Neuronal stem cell (in vitro differentiated cells): Measurements from ENCODE around the gene FAM168B.
A peak's percentile ranks its signal among the peaks of the same experiment; 100 is the strongest.
"Not testable (repeated sequence)": the region's sequence is repeated elsewhere in the genome, so short reads cannot be mapped to it uniquely, and the experiment has no call there.

Source experiments
- DNase-seq: peaks from one replicate; pipeline ENCODE4 v3.0.0-alpha.2; 2013; ENCODE audit warnings: low spot score
- H2AFZ ChIP-seq: one replicate; pipeline ENCODE4 v1.6.1; 2013; ENCODE audit warnings: mild to moderate bottlenecking, low read length, inconsistent platforms
- H2AK5ac ChIP-seq: 2 replicates; pipeline ENCODE4 v1.6.1; 2013; ENCODE audit warnings: low read depth, mild to moderate bottlenecking, inconsistent platforms, low read length, moderate library complexity, mixed read lengths
- H2BK120ac ChIP-seq: 2 replicates; pipeline ENCODE4 v1.6.1; 2013; ENCODE audit warnings: low read depth, mild to moderate bottlenecking, inconsistent platforms, low read length, moderate library complexity, mixed read lengths
- H2BK12ac ChIP-seq: one replicate; pipeline ENCODE4 v1.6.1; 2013; ENCODE audit warnings: low read length, inconsistent platforms
- H2BK15ac ChIP-seq: 2 replicates; pipeline ENCODE4 v1.6.1; 2013; ENCODE audit warnings: mild to moderate bottlenecking, low read length, inconsistent platforms, mixed read lengths
- H2BK5ac ChIP-seq: one replicate; pipeline ENCODE4 v1.6.1; 2013; ENCODE audit warnings: inconsistent platforms, mild to moderate bottlenecking, low read length, moderate library complexity
- H3K14ac ChIP-seq: one replicate; pipeline ENCODE4 v1.6.1; 2013; ENCODE audit warnings: low read length, inconsistent platforms
- H3K18ac ChIP-seq: 2 replicates; pipeline ENCODE4 v1.6.1; 2013; ENCODE audit warnings: low read length, inconsistent platforms
- H3K23ac ChIP-seq: 2 replicates; pipeline ENCODE4 v1.6.1; 2013; ENCODE audit warnings: low read depth, mild to moderate bottlenecking, mixed read lengths, low read length, inconsistent platforms; ENCODE audit not compliant: poor library complexity
- H3K27ac ChIP-seq: replicated peaks from 3 replicates; pipeline ENCODE4 v1.5.1; 2013; ENCODE audit warnings: low read length, inconsistent platforms
- H3K27me3 ChIP-seq, 3 experiments: 2 replicates each; pipeline ENCODE4 v1.6.1; 2013; ENCODE audit warnings: low read length in 3 of 3, mild to moderate bottlenecking in 2 of 3, inconsistent platforms in 1 of 3, low read depth in 1 of 3, mixed read lengths in 1 of 3, moderate library complexity in 1 of 3; ENCODE audit not compliant: control insufficient read depth in 3 of 3, insufficient read depth in 3 of 3
- H3K36me3 ChIP-seq, 2 donors: replicated peaks in 1 of 2; 2 replicates each; pipeline ENCODE4 v1.6.1; 2013; ENCODE audit warnings: low read length in 2 of 2; ENCODE audit not compliant: control insufficient read depth in 2 of 2, insufficient read depth in 2 of 2
- H3K4ac ChIP-seq: 2 replicates; pipeline ENCODE4 v1.6.1; 2013; ENCODE audit warnings: inconsistent platforms, mild to moderate bottlenecking, low read length, moderate library complexity
- H3K4me1 ChIP-seq, 2 donors: 1 replicate in 1 of 2; 2 replicates in 1 of 2; pipeline ENCODE4 v1.6.1; 2013; ENCODE audit warnings: low read length in 2 of 2, low read depth in 1 of 2; ENCODE audit not compliant: control insufficient read depth in 2 of 2, insufficient read depth in 1 of 2
- H3K4me2 ChIP-seq: one replicate; pipeline ENCODE4 v1.6.1; 2013; ENCODE audit warnings: mild to moderate bottlenecking, low read length, inconsistent platforms; ENCODE audit not compliant: insufficient read depth, poor library complexity, severe bottlenecking
- H3K4me3 ChIP-seq, 2 donors: 2 replicates each; pipeline ENCODE4 v1.5.1; 2013; ENCODE audit warnings: low read length in 2 of 2, mild to moderate bottlenecking in 2 of 2, inconsistent platforms in 1 of 2, moderate library complexity in 1 of 2
- H3K79me1 ChIP-seq: one replicate; pipeline ENCODE4 v1.6.1; 2013; ENCODE audit warnings: low read depth, mild to moderate bottlenecking, inconsistent platforms, low read length, moderate library complexity
- H3K9ac ChIP-seq: one replicate; pipeline ENCODE4 v1.6.1; 2013; ENCODE audit warnings: mild to moderate bottlenecking, low read depth, low read length, inconsistent platforms; ENCODE audit not compliant: poor library complexity
- H3K9me3 ChIP-seq, 2 donors: replicated peaks in 1 of 2; 2 replicates each; pipeline versions ENCODE3 to v1.6.1; 2013; ENCODE audit warnings: low read length in 2 of 2, mild to moderate bottlenecking in 2 of 2, inconsistent platforms in 1 of 2, low read depth in 1 of 2, mixed read lengths in 1 of 2, moderate library complexity in 1 of 2; ENCODE audit not compliant: control insufficient read depth in 2 of 2, insufficient read depth in 1 of 2
- H4K8ac ChIP-seq: one replicate; pipeline ENCODE4 v1.6.1; 2013; ENCODE audit warnings: low read depth, mild to moderate bottlenecking, inconsistent platforms, low read length, moderate library complexity
- H4K91ac ChIP-seq: one replicate; pipeline ENCODE4 v1.6.1; 2013; ENCODE audit warnings: low read length, low read depth, mild to moderate bottlenecking, inconsistent platforms; ENCODE audit not compliant: poor library complexity
- WGBS, 2 donors: extraction: QIAGEN DNeasy Blood & Tissue Kit; methylation state at CpG; one replicate each; pipeline ENCODE4 v1.1.7; 2013; ENCODE audit warnings: missing lambda C conversion rate in 2 of 2, mixed read lengths in 1 of 2; ENCODE audit not compliant: insufficient read length in 2 of 2, insufficient replicate concordance in 1 of 2; ENCODE audit errors: extremely low coverage in 2 of 2; 5-methylcytosine and 5-hydroxymethylcytosine counted together

The FAM168B gene

GRCh38 chr2:131075578-131075977 lies 17.7 kb downstream of the FAM168B start:
- not testable (repeated sequence) for H3K9me3 ChIP-seq, H2AFZ ChIP-seq, H3K9ac ChIP-seq, H2BK12ac ChIP-seq, H2BK5ac ChIP-seq, H3K27me3 ChIP-seq, DNase-seq, H4K91ac ChIP-seq, H3K18ac ChIP-seq, H3K4me1 ChIP-seq, H2BK120ac ChIP-seq, H3K4me2 ChIP-seq, H3K4ac ChIP-seq, H2AK5ac ChIP-seq, H2BK15ac ChIP-seq, H3K4me3 ChIP-seq
- Histone ChIP-seq H3K23ac (peak overlapping the region; percentile 53), H4K8ac (peak overlapping the region; percentile 95), H3K14ac (peak overlapping the region; percentile 31), H3K27ac (peak overlapping the region; percentile 36), H3K36me3 (peaks cover 36 to 99% of the 10 kb centered on the region in 2 donors), H3K79me1 (peaks cover 14% of the 10 kb centered on the region)
- no CpG with 5 or more reads among the region's 15 CpGs for WGBS, 2 donors

- H4K91ac ChIP-seq, H2AFZ ChIP-seq, H2BK120ac ChIP-seq, H3K4ac ChIP-seq, DNase-seq, H3K14ac ChIP-seq, H3K18ac ChIP-seq, H3K4me1 ChIP-seq, H2BK5ac ChIP-seq, H3K9ac ChIP-seq, H2BK15ac ChIP-seq, H2AK5ac ChIP-seq, H2BK12ac ChIP-seq, H3K27ac ChIP-seq, H3K9me3 ChIP-seq, H4K8ac ChIP-seq, H3K23ac ChIP-seq, H3K4me3 ChIP-seq, H3K27me3 ChIP-seq, H3K4me2 ChIP-seq: not testable (repeated sequence)
- H3K79me1 ChIP-seq = peaks cover 15% of the 10 kb centered on the region
- no CpG with 5 or more reads among the region's 6 CpGs for WGBS, 2 donors
- H3K36me3 ChIP-seq = peaks cover 20 to 95% of the 10 kb centered on the region in 2 donors
Observed at GRCh38 chr2:131068172-131068571, 25.1 kb downstream of the FAM168B start.

GRCh38 chr2:131067465-131068125 lies 25.7 kb downstream of the FAM168B start:
- Histone ChIP-seq H4K8ac (no peak overlapping the region), H3K4me2 (no peak overlapping the region), H3K18ac (no peak overlapping the region), H3K23ac (no peak overlapping the region), H2AFZ (no peak overlapping the region), H3K36me3 (peaks cover 21 to 95% of the 10 kb centered on the region in 2 donors), H2BK5ac (no peak overlapping the region), H3K27me3 (no peaks in the 10 kb centered on the region), H3K4ac (no peak overlapping the region), H3K9me3 (peaks cover 2 to 4% of the 10 kb centered on the region in 2 donors), H4K91ac (no peak overlapping the region), H3K4me3 (no peak overlapping the region), H2BK15ac (no peak overlapping the region), H2BK120ac (no peak overlapping the region), H2AK5ac (no peak overlapping the region), H3K4me1 (peaks cover 5 to 7% of the 10 kb centered on the region in 2 donors), H3K79me1 (peaks cover 15% of the 10 kb centered on the region), H3K14ac (no peak overlapping the region), H3K9ac (no peak overlapping the region), H3K27ac (no peak overlapping the region), H2BK12ac (no peak overlapping the region)
- no peak for DNase-seq
- no CpG with 5 or more reads among the region's 2 CpGs for WGBS, 2 donors

- Histone ChIP-seq H3K23ac (no peak overlapping the region), H3K4me1 (peaks cover 5 to 7% of the 10 kb centered on the region in 2 donors), H3K9ac (peak overlapping the region; percentile 4), H3K27ac (no peak overlapping the region), H3K36me3 (peaks cover 13 to 91% of the 10 kb centered on the region in 2 donors), H4K91ac (no peak overlapping the region), H2BK15ac (no peak overlapping the region), H2BK5ac (no peak overlapping the region), H3K18ac (no peak overlapping the region), H3K4me2 (peak overlapping the region; percentile 4), H2AFZ (no peak overlapping the region), H2BK120ac (no peak overlapping the region), H4K8ac (no peak overlapping the region), H3K9me3 (no peaks in the 10 kb centered on the region), H3K4ac (no peak overlapping the region), H3K4me3 (no peak overlapping the region), H3K27me3 (no peaks in the 10 kb centered on the region), H2AK5ac (no peak overlapping the region), H3K14ac (no peak overlapping the region), H2BK12ac (no peak overlapping the region), H3K79me1 (peaks cover 13% of the 10 kb centered on the region)
- DNase-seq = no peak
- WGBS, 2 donors = no CpG with 5 or more reads among the region's 14 CpGs
Observed at GRCh38 chr2:131064589-131065512, 28.4 kb downstream of the FAM168B start.
